Stomach (tissue), 9 donors: ENCODE data around the gene VPREB1. TPM values are rescaled to one million over a fixed set of nuclear protein-coding genes. Genes with fewer than 3 reads are reported as not detected.
"Not testable (repeated sequence)": the region's sequence is repeated elsewhere in the genome, so short reads cannot be mapped to it uniquely, and the experiment has no call there.

Experiments used
- DNase-seq, 2 donors: peaks; one replicate each; pipeline versions ENCODE4 v3.0.0 to v3.0.0-alpha.2; 2013 to 2019
- H3K27ac ChIP-seq, 5 donors: fragments of 200-600 bp in 4 of 5; sonication (generic) in 4 of 5; one replicate each; pipeline ENCODE4 v1.5.1; 2013 to 2019; ENCODE audit warnings: mild to moderate bottlenecking in 1 of 5, moderate library complexity in 1 of 5
- H3K27me3 ChIP-seq, 3 donors: fragments of 200-600 bp; sonication (generic); one replicate each; pipeline ENCODE4 v1.5.1; 2017 to 2019; ENCODE audit warnings: mixed run types in 1 of 3
- H3K36me3 ChIP-seq, 4 donors: fragments of 200-600 bp; sonication (generic); 1 replicate in 3 of 4; 2 replicates in 1 of 4; pipeline ENCODE4 v1.5.1; 2016 to 2019
- H3K4me1 ChIP-seq, 4 donors: fragments of 200-600 bp; sonication (generic); one replicate each; pipeline ENCODE4 v1.5.1; 2016 to 2019
- H3K4me3 ChIP-seq, 4 donors: fragments of 200-600 bp; sonication (generic) in 3 of 4; one replicate each; pipeline ENCODE4 v1.5.1; 2016 to 2019; ENCODE audit warnings: mild to moderate bottlenecking in 1 of 4
- H3K9me3 ChIP-seq, 4 donors: fragments of 200-600 bp; sonication (generic); one replicate each; pipeline ENCODE4 v1.5.1; 2016 to 2019
- EP300 ChIP-seq: sonication (generic); formaldehyde crosslinking; IDR thresholded peaks from one replicate; pipeline ENCODE4 v1.6.1; 2017; ENCODE audit warnings: antibody characterized with exemption
- POLR2A ChIP-seq, 4 donors: fragments of 450-650 bp; IDR thresholded peaks; one replicate each; pipeline ENCODE4 v1.6.1; 2016; ENCODE audit warnings: antibody characterized with exemption in 4 of 4, control low read depth in 2 of 4, mild to moderate bottlenecking in 1 of 4, moderate library complexity in 1 of 4
- POLR2AphosphoS5 ChIP-seq, 3 donors: sonication (generic); formaldehyde crosslinking; IDR thresholded peaks; one replicate each; pipeline ENCODE4 v1.6.1; 2016; ENCODE audit warnings: antibody characterized with exemption in 3 of 3
- WGBS, 5 donors: extraction: QIAGEN DNeasy Blood & Tissue Kit in 3 of 5; methylation state at CpG; one replicate each; pipeline versions ENCODE4 v1.1.5 to v1.1.7; 2013 to 2018; 5-methylcytosine and 5-hydroxymethylcytosine counted together
- intact Hi-C: fragments of 100-400 bp; cut with DNase I; formaldehyde crosslinking; loops from one replicate; pipeline ENCODE4 v1.15.1; 2023; ENCODE audit warnings: low total_unique reads
- polyA plus RNA-seq, 3 donors: library from polyadenylated mRNA; stranded (reverse); fragments of 200-250 nt; gene quantifications; one replicate each; pipeline ENCODE4 v1.2.3, GENCODE V29; 2013
- total RNA-seq, 5 donors: library from RNA; depleted of rRNA; stranded (reverse); fragments of >200 nt; gene quantifications; one replicate each; pipeline versions ENCODE4 v1.1.0 to v1.2.3, GENCODE V29; 2014 to 2016
- TF ChIP-seq, protein P1 (sequence below), 7 experiments: fragments of 450-650 bp in 4 of 7; fragments of 200-600 bp in 3 of 7; sonication (generic) in 3 of 7; IDR thresholded peaks; one replicate each; pipeline ENCODE4 v1.5.1; 2016 to 2019; ENCODE audit warnings: antibody characterized with exemption in 7 of 7, control low read depth in 2 of 7, mild to moderate bottlenecking in 1 of 7
- donor health status: healthy with polysubstance abuse.
- donor health status: Bipolar disorder and iron deficiency.
- donor health status: healthy.

The VPREB1 gene
- total and polyA plus RNA-seq, 8 donors, result 0.23 to 2.2 TPM; not detected in 6

DNA sequence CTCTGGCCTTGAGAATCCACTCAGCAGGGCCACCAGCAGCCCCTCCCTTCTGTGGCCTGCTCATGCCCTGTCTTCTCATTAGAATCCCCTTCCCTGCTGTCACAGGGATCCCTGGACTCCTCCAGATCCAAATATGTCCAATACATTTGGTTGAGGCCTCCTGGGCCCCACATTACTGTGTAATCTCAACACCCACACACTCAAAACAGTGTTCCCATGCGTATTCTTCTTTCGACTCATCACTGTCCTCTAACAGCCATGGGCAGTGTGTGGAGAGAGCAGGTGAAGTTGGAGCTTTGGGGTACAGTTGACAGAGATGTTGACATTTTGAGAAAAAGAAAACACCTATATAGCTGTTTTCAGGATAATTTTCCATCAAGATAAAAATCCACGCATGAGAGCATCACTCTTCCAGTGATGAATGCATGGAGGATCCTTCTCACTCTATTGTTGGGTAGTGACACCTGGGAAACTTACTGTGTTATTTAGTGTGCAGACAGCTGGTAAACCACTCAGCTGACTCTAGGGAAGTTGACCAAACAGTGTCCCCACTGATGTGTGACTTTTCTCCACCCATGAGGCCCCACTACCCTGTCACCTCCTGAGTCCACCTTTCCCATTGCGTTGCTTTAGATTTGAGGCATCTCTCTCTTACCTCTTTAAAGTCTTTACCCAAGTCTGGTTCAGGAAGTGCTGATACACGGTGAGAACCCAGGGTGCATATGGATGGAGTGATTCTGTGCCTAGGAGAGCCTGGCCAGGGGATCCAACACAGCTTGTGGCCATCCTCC lies 28.7 kb upstream of the VPREB1 start:
- intact Hi-C loops, result no loop called here
- DNase-seq, result no peak
- Histone ChIP-seq H3K4me3 (no peak overlapping the region), H3K4me1 (no peaks in the 10 kb centered on the region), H3K9me3 (no peaks in the 10 kb centered on the region), H3K27ac (no peak overlapping the region), H3K36me3 (no peaks in the 10 kb centered on the region), H3K27me3 (peaks cover 0 to 17% (median 5%) of the 10 kb centered on the region in 3 donors)
- WGBS, 5 donors, result 54 to 77% (median 75%) methylated on average over 5 of the region's 5 CpGs
- TF ChIP-seq POLR2A (IDR thresholded peaks at IDR 0.05), result no peak
- TF ChIP-seq, protein P1, sequence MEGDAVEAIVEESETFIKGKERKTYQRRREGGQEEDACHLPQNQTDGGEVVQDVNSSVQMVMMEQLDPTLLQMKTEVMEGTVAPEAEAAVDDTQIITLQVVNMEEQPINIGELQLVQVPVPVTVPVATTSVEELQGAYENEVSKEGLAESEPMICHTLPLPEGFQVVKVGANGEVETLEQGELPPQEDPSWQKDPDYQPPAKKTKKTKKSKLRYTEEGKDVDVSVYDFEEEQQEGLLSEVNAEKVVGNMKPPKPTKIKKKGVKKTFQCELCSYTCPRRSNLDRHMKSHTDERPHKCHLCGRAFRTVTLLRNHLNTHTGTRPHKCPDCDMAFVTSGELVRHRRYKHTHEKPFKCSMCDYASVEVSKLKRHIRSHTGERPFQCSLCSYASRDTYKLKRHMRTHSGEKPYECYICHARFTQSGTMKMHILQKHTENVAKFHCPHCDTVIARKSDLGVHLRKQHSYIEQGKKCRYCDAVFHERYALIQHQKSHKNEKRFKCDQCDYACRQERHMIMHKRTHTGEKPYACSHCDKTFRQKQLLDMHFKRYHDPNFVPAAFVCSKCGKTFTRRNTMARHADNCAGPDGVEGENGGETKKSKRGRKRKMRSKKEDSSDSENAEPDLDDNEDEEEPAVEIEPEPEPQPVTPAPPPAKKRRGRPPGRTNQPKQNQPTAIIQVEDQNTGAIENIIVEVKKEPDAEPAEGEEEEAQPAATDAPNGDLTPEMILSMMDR (IDR thresholded peaks at IDR 0.05), result no peak
- TF ChIP-seq EP300, result no peak
- TF ChIP-seq POLR2AphosphoS5 (IDR thresholded peaks at IDR 0.05), result no peak

DNA sequence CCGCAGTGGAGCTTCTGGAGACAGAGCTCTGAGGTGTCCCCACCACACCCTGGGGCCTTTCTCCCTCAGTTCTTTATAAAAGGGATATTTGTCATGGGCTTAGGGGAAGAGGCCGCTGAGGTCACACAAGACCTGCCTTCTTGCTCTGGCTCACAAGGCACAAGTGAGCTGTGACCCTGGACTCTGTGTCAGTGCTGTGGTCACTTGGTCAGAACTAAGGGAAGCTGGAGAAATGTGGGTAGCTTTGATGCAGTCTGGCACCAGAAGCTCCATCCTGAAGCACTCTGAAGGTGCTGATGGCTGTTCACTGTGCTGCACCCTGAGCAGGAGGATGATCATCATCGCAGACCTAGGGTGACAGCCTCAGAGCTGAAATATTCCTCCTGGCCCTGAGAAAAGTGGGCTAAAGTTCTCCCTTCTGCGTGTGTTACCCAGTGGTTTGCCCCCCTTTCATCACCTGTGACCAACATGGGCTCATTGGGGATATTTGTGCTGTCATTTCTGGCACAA lies 28.1 kb upstream of the VPREB1 start:
- peaks cover 0 to 11% (median 2%) of the 10 kb centered on the region in 3 donors for H3K27me3 ChIP-seq
- no peak overlapping the region for H3K4me3 ChIP-seq
- intact Hi-C loops, result no loop called here
- no peaks in the 10 kb centered on the region for H3K4me1 ChIP-seq
- no peaks in the 10 kb centered on the region for H3K36me3 ChIP-seq
- H3K9me3 ChIP-seq, result no peaks in the 10 kb centered on the region
- 74 to 83% (median 78%) methylated on average over 4 of the region's 4 CpGs for WGBS, 5 donors
- TF ChIP-seq, protein P1 (IDR thresholded peaks at IDR 0.05), result no peak
- TF ChIP-seq POLR2AphosphoS5 (IDR thresholded peaks at IDR 0.05) (no peak), EP300 (no peak), POLR2A (IDR thresholded peaks at IDR 0.05) (no peak)
- DNase-seq, result no peak
- no peak overlapping the region for H3K27ac ChIP-seq

DNA sequence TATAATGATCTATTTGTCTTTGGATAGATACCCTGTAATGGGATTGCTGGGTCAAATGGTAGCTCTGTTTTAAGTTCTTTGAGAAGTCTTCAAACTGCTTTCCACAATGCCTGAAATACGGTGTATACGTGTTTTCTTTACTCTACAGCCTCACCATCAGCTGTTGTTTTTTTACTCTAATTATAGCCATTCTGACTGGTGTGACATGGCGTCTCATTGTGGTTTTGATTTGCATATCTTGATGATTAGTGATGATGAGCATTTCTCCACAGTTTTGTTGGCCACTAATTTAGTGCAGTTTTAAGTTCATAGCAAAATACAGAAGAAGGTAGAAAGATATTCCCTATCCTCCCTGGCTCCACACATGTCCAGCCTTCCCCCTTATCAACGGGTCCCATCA lies 26.3 kb upstream of the VPREB1 start:
- Histone ChIP-seq H3K9me3 (no peaks in the 10 kb centered on the region), H3K36me3 (no peaks in the 10 kb centered on the region), H3K4me3 (no peak overlapping the region), H3K27ac (no peak overlapping the region), H3K27me3 (peaks cover 0 to 9% (median 0%) of the 10 kb centered on the region in 3 donors), H3K4me1 (no peaks in the 10 kb centered on the region)
- TF ChIP-seq, protein P1 (IDR thresholded peaks at IDR 0.05), result no peak
- no peak for TF ChIP-seq POLR2AphosphoS5 (IDR thresholded peaks at IDR 0.05)
- TF ChIP-seq EP300, result no peak
- TF ChIP-seq POLR2A (IDR thresholded peaks at IDR 0.05), result no peak
- 18 to 43% (median 23%) methylated on average over 4 of the region's 4 CpGs for WGBS, 5 donors
- intact Hi-C loops, result no loop called here
- DNase-seq, result no peak

DNA sequence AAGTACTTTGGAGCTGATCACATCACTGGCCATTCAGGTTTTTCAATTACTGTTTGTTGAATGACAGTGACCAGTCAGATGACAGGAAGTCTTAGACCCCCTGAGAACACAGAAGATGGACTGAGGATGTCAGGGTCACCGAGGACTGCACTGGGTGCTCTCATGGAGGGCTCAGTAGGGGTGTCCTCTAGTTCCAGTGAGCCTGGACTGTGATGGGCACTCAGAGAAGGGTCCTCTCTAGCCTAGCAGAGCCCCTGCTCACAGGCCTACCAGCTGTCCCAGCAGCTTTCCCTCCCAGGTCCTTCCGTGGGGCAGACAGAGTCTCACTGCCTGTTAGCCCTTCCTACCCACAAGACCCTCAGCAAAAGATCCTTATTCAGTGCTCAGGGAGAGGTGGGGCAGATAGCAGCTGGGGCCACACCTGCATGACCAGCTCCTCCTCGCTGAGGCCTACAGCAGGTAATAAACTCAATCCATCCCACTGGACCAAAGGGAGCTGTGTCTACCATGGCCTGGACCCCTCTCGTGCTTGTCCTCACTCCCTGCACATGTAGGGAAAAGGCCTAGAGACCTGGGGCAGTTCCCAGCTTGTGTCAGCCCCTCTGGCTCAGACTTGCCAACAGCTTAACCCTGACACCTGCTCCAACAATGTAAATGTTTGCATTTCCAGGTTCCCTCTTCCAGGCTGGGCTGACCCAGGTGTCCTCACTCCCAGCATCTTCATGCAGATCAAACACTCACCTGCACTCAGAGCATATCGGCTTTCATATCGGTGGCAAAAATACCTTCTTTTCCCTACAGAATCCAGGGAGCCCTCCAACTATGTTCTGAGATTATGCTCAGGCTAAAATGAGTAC lies 25.2 kb upstream of the VPREB1 start:
- no peak for DNase-seq
- H3K9me3 ChIP-seq, result no peaks in the 10 kb centered on the region
- intact Hi-C loops, result no loop called here
- no peaks in the 10 kb centered on the region for H3K36me3 ChIP-seq
- H3K27me3 ChIP-seq, result peaks cover 0 to 9% (median 0%) of the 10 kb centered on the region in 3 donors
- no peak overlapping the region for H3K27ac ChIP-seq
- WGBS, 5 donors, result 49 to 84% (median 54%) methylated on average over 4 to 6 of the region's 6 CpGs
- H3K4me3 ChIP-seq, result no peak overlapping the region
- TF ChIP-seq POLR2A (IDR thresholded peaks at IDR 0.05) (no peak), POLR2AphosphoS5 (IDR thresholded peaks at IDR 0.05) (no peak), EP300 (no peak)
- TF ChIP-seq, protein P1 (IDR thresholded peaks at IDR 0.05), result no peak
- no peaks in the 10 kb centered on the region for H3K4me1 ChIP-seq

DNA sequence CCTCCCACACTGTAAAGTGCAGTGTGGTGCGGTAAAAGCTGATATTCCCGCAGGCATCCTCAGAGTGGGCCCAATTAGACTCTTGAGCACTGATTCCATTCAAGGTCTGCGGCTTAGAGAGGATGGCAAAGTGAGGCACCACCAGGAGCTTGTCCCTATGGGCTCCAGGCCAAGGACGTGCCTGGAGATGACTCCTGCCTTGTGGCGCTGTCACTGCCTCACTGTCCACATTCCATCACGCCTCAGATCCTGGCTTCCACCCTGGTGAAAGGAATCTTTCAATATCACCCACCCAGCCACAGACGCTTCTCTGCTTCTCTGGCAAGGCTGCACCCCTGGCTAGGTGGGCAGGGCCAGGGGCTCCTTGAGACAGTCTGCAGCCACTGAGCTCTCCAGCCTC lies 23.5 kb upstream of the VPREB1 start:
- DNase-seq, H3K9me3 ChIP-seq, H3K36me3 ChIP-seq, intact Hi-C loops, H3K4me1 ChIP-seq, H3K27me3 ChIP-seq, H3K27ac ChIP-seq, H3K4me3 ChIP-seq: not testable (repeated sequence)
- WGBS, 5 donors, result no CpG with 5 or more reads among the region's 7 CpGs
